ENCODE results near the gene ARID2. TPM values are rescaled to one million over a fixed set of nuclear protein-coding genes. Genes with fewer than 3 reads are reported as not detected.
A peak's percentile ranks its signal among the peaks of the same experiment; 100 is the strongest.

Gene ARID2
- total and polyA plus RNA-seq, 10 of the 15 experiments (the other 5 are each of a cell fraction or from before 2014, with no cell fraction given), result 9.2 to 29.8 (median 20.3) TPM

GRCh38 chr12:45727301-45727979 is 2.1 kb upstream of the ARID2 start (continued):
- peak; percentile 63 for TF ChIP-seq E4F1 (IDR thresholded peaks at IDR 0.05; ENCODE audit: borderline replicate concordance, partially characterized antibody)
- no peak for TF ChIP-seq RAD21 (IDR thresholded peaks at IDR 0.05; ENCODE audit: insufficient read depth, low read depth, low read length)
- TF ChIP-seq NFXL1 (IDR thresholded peaks at IDR 0.05; ENCODE audit: borderline replicate concordance), result no peak
- 0 out of 2 replicates have a peak, but pooled peaks have one; percentile 52 for TF ChIP-seq TCF7 (IDR thresholded peaks at IDR 0.05; ENCODE audit: borderline replicate concordance)
- TF ChIP-seq RELA (IDR thresholded peaks at IDR 0.05; ENCODE audit: borderline replicate concordance, partially characterized antibody), result peak; percentile 97
- TF ChIP-seq E2F4 (IDR thresholded peaks at IDR 0.05; ENCODE audit: low read depth, low read length), result no peak
- peak; percentile 48; the same call in 1 of the 2 replicates for TF ChIP-seq ZSCAN29 (IDR thresholded peaks at IDR 0.05)
- TF ChIP-seq ZNF384 (IDR thresholded peaks at IDR 0.05; ENCODE audit: borderline replicate concordance, low read depth, low read length), result no peak
- peak; percentile 22; the same call in 1 of the 2 replicates for TF ChIP-seq ZNF592 (IDR thresholded peaks at IDR 0.05)
- peak; percentile 89 for TF ChIP-seq CREM (IDR thresholded peaks at IDR 0.05; ENCODE audit: low read depth)
- TF ChIP-seq IRF3 (IDR thresholded peaks at IDR 0.05), result peak; percentile 96
- TF ChIP-seq STAT1 (conservative IDR thresholded peaks at IDR 0.05), result peak; percentile 42; the same call in 1 of the 2 replicates
- TF ChIP-seq EGR1 (IDR thresholded peaks at IDR 0.05; ENCODE audit: borderline replicate concordance in 1 of 2, low read depth in 2 of 2, low read length in 2 of 2), result no peak; a peak in 1 of 3 replicates
- no peak for TF ChIP-seq ZNF274 (IDR thresholded peaks at IDR 0.05; ENCODE audit: insufficient read depth, insufficient read length)
- TF ChIP-seq ZBTB11 (CRISPR knock-in tag; IDR thresholded peaks at IDR 0.05), result no peak
- TF ChIP-seq DPF2 (IDR thresholded peaks at IDR 0.05), result peak; percentile 74
